T-helper 2 cell treated with Interferon-gamma antibody and Interleukin-4, amounts not matched to agents 100 ng/mL and 5 ng/mL, for 36 hours (primary cell): ENCODE measurements around the gene BPIFB2. TPM values are rescaled to one million over a fixed set of nuclear protein-coding genes. Genes with fewer than 3 reads are reported as not detected.

Experiments used
- intact Hi-C: fragments of 100-400 bp; cut with micrococcal nuclease; formaldehyde crosslinking; loops from one replicate; pipeline ENCODE4 v1.15.1; 2023
- total RNA-seq: library from RNA; stranded (reverse); gene quantifications from 2 replicates; pipeline ENCODE4 v1.2.3, GENCODE V29; 2022

BPIFB2 gene
- total RNA-seq, 1 donor from 2014 or later = not detected

GRCh38 chr20:33064572-33065287 is 57.2 kb downstream of the BPIFB2 start:
- intact Hi-C loops = no loop called here

- intact Hi-C loops = no loop called here
Measured at GRCh38 chr20:33065785-33066184, 58.3 kb downstream of the BPIFB2 start.

- intact Hi-C loops = no loop called here
Measured at GRCh38 chr20:33067806-33068205, 60.3 kb downstream of the BPIFB2 start.

- intact Hi-C loops = no loop called here
Measured at GRCh38 chr20:33068251-33068939, 60.9 kb downstream of the BPIFB2 start.

- intact Hi-C loops = no loop called here
Measured at GRCh38 chr20:33069673-33070072, 62.2 kb downstream of the BPIFB2 start.

GRCh38 chr20:33070111-33071053 is 62.9 kb downstream of the BPIFB2 start:
- intact Hi-C loops = no loop called here

GRCh38 chr20:33071198-33071597 is 63.7 kb downstream of the BPIFB2 start:
- intact Hi-C loops = no loop called here

GRCh38 chr20:33072362-33072761 is 64.9 kb downstream of the BPIFB2 start:
- intact Hi-C loops = no loop called here

GRCh38 chr20:33072813-33073212 is 65.3 kb downstream of the BPIFB2 start:
- intact Hi-C loops = no loop called here

Other genes with a start within 250 kb of the BPIFB2 start
- 3.5 and 3.8 TPM in 2 replicates for gene DNMT3B, start 245.3 kb upstream of the BPIFB2 start, total RNA-seq
- 147 and 148 TPM in 2 replicates for gene MAPRE1, start 187.8 kb upstream of the BPIFB2 start, total RNA-seq
- gene EFCAB8, start 148.8 kb upstream of the BPIFB2 start, total RNA-seq = 0.50 and 0.68 TPM in 2 replicates
- not detected in 2 replicates for gene SUN5, start 3.3 kb upstream of the BPIFB2 start, total RNA-seq
- not detected in 2 replicates for gene BPIFB6, start 23.9 kb downstream of the BPIFB2 start, total RNA-seq
- not detected in 2 replicates for gene BPIFB3, start 46.2 kb downstream of the BPIFB2 start, total RNA-seq
- not detected in 2 replicates for gene BPIFB4, start 71.9 kb downstream of the BPIFB2 start, total RNA-seq
- not detected in 2 replicates for gene BPIFA2, start 160.5 kb downstream of the BPIFB2 start, total RNA-seq
- gene BPIFA3, start 209.6 kb downstream of the BPIFB2 start, total RNA-seq = not detected in 2 replicates
- not detected in 2 replicates for gene BPIFA1, start 228.3 kb downstream of the BPIFB2 start, total RNA-seq